Esophagus squamous epithelium (tissue), 4 donors: ENCODE data around the gene GRIN3B.

Experiments used
- CTCF ChIP-seq, 6 experiments: fragments of 450-650 bp in 4 of 6; fragments of 200-600 bp in 2 of 6; sonication (generic) in 2 of 6; IDR thresholded peaks; one replicate each; pipeline ENCODE4 v1.5.1; 2016 to 2019; ENCODE audit warnings: antibody characterized with exemption in 6 of 6, mild to moderate bottlenecking in 4 of 6, moderate library complexity in 4 of 6
- POLR2A ChIP-seq, 4 donors: fragments of 450-650 bp; IDR thresholded peaks; one replicate each; pipeline ENCODE4 v1.6.1; 2017; ENCODE audit warnings: antibody characterized with exemption in 4 of 4, mild to moderate bottlenecking in 4 of 4, moderate library complexity in 3 of 4

GRCh38 chr19:1058112-1058511, 57.9 kb downstream of the GRIN3B start:
- TF ChIP-seq CTCF (IDR thresholded peaks at IDR 0.05) (no peak), POLR2A (IDR thresholded peaks at IDR 0.05) (no peak)
